A549 treated with GW870086 at 1 μM for 4 hours (cell line): Measurements from ENCODE around the gene UCN3. TPM values are rescaled to one million over a fixed set of nuclear protein-coding genes. Genes with fewer than 3 reads are reported as not detected.

Experiments
- total RNA-seq: library from RNA; stranded (reverse); fragments of 200-300 nt; extraction: Qiagen RNA extraction; gene quantifications from 5 replicates; pipeline ENCODE4 v1.2.3, GENCODE V29; 2022; ENCODE audit warnings: low read depth

UCN3 gene
- not detected in 5 replicates for total RNA-seq

GRCh38 chr10:5364890-5365338, at the start of gene UCN3:
Gene UCN3, plus strand, starts transcription at chr10:5364966. Its CDS starts 8,755 bp downstream, at chr10:5373721.

GRCh38 chr10:5404208-5405041, 39.7 kb downstream of the UCN3 start, which contains the start of gene TUBAL3:
Gene TUBAL3, minus strand, starts transcription at chr10:5404828. Its CDS starts 36 bp downstream, at chr10:5404792.

GRCh38 chr10:5412277-5412941, 47.6 kb downstream of the UCN3 start, which contains the start of gene NET1:
Gene NET1, plus strand, starts transcription at chr10:5412557. Its CDS starts 136 bp downstream, at chr10:5412693.

Other genes with a start within 250 kb of the UCN3 start
- gene AKR1C8, start 179.8 kb upstream of the UCN3 start, total RNA-seq = 0.14 to 0.31 TPM (median 0.17 TPM) in 4 of 5 replicates, not detected in the other
- 0.10 to 0.32 TPM (median 0.24 TPM) in 5 replicates for gene AKR1C4, start 168.1 kb upstream of the UCN3 start, total RNA-seq
- 0.19 to 0.50 TPM (median 0.27 TPM) in 5 replicates for gene TUBAL3, start 39.9 kb downstream of the UCN3 start, total RNA-seq
- 46.0 to 69.0 TPM (median 62.3 TPM) in 5 replicates for gene NET1, start 47.6 kb downstream of the UCN3 start, total RNA-seq
- not detected in 5 replicates for gene CALML5, start 134.6 kb downstream of the UCN3 start, total RNA-seq
- not detected in 5 replicates for gene CALML3, start 160.0 kb downstream of the UCN3 start, total RNA-seq